ENCODE results near the gene CYP27B1. TPM values are rescaled to one million over a fixed set of nuclear protein-coding genes. Genes with fewer than 3 reads are reported as not detected.

CYP27B1 gene
- total and polyA plus RNA-seq, 8 donors, result 0.56 to 3.1 (median 1.4) TPM; not detected in 1

DNA sequence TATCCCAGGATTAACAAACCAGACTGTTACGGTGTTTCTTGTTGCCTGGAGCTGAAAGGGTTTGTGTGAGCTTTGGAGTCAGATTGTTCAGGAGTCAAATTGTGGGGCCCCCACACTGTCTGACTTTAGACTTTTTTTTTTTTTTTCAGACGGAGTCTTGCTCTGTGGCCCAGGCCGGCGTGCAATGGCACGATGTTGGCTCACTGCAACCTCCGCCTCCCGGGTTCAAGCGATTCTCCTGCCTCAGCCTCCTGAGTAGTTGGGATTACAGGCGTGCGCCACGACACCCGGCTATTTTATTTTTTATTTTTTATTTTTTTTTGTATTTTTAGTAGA is 16.6 kb upstream of the CYP27B1 start:
- H3K9me3 ChIP-seq, result no peaks in the 10 kb centered on the region
- 79 to 85% (median 81%) methylated on average over 12 of the region's 12 CpGs for WGBS, 5 donors
- intact Hi-C loops (cut with DNase I; ENCODE audit: low total_unique reads), result no loop called here
- peaks cover 8 to 32% (median 20%) of the 10 kb centered on the region in 4 donors for H3K4me1 ChIP-seq
- H3K27me3 ChIP-seq, result no peaks in the 10 kb centered on the region
- peaks cover 18 to 47% (median 46%) of the 10 kb centered on the region in 4 donors for H3K36me3 ChIP-seq
- TF ChIP-seq, protein P1, sequence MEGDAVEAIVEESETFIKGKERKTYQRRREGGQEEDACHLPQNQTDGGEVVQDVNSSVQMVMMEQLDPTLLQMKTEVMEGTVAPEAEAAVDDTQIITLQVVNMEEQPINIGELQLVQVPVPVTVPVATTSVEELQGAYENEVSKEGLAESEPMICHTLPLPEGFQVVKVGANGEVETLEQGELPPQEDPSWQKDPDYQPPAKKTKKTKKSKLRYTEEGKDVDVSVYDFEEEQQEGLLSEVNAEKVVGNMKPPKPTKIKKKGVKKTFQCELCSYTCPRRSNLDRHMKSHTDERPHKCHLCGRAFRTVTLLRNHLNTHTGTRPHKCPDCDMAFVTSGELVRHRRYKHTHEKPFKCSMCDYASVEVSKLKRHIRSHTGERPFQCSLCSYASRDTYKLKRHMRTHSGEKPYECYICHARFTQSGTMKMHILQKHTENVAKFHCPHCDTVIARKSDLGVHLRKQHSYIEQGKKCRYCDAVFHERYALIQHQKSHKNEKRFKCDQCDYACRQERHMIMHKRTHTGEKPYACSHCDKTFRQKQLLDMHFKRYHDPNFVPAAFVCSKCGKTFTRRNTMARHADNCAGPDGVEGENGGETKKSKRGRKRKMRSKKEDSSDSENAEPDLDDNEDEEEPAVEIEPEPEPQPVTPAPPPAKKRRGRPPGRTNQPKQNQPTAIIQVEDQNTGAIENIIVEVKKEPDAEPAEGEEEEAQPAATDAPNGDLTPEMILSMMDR (IDR thresholded peaks at IDR 0.05), result no peak
- TF ChIP-seq POLR2AphosphoS5 (IDR thresholded peaks at IDR 0.05) (no peak), POLR2A (IDR thresholded peaks at IDR 0.05) (no peak), EP300 (IDR thresholded peaks at IDR 0.05) (no peak)
- peak overlapping the region in 3 of 5 donors; percentile 76 to 85 (median 85) for H3K27ac ChIP-seq
- no peak for DNase-seq
- H3K4me3 ChIP-seq, result peak overlapping the region; percentile 76 to 99 (median 96)

DNA sequence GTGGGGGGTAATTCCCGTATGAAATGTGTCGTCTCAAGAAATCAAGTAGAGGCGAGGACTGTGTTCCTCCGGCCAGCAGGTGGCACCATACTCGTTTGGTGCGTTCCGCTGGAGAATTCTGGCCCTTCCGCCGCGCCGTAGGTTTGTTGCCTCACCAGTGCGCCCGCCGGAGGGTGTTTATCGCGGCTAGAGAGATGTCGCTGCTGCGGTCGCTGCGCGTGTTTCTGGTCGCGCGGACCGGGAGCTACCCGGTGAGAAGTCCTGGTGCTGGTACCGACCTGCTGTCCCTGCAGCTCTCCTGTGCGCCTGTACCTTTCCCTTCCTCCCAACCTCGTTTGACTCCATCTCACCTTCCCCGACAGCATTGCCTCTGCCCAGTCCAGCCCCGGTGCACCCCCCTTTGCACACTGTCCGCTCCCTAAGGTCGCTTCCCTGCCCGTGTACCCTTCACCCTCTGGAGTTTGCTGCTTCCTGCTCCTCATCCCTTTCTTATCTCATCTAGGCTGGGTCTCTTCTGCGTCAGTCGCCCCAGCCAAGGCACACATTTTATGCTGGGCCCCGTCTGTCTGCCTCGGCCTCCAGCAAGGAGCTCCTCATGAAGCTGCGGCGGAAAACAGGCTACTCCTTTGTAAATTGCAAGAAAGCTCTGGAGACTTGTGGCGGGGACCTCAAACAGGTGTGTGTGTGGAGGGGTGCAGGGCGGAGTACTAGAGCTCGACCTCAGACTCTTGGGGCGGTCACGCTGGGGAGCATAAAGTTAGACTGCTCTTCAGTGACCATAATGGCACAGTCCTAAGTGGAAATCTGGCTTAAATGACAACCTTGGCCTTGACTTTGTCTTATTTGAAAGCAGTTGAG is 16.0 kb upstream of the CYP27B1 start, which contains the start of gene TSFM:
Gene TSFM (plus strand): TSS at position 180 of the 858 bp plus-strand sequence. CDS start 15 bp downstream, at position 195.
- peak; percentile 96 to 98 for DNase-seq
- H3K4me1 ChIP-seq, result peaks cover 8 to 32% (median 20%) of the 10 kb centered on the region in 4 donors
- peak within 1 kb of the TSS; percentile 76 to 99 (median 96) for H3K4me3 ChIP-seq
- WGBS, 5 donors, result 0 to 1% (median 1%) methylated on average over 41 to 45 of the region's 45 CpGs
- peak within 1 kb of the TSS; percentile 43 to 85 (median 77) for H3K27ac ChIP-seq
- intact Hi-C loops (cut with DNase I; ENCODE audit: low total_unique reads), result no loop called here
- no peaks in the 10 kb centered on the region for H3K9me3 ChIP-seq
- TF ChIP-seq POLR2A (IDR thresholded peaks at IDR 0.05), result peak in 1 of 4 donors; percentile 5
- TF ChIP-seq, protein P1 (IDR thresholded peaks at IDR 0.05), result peak in 6 of 7 experiments; percentile 86 to 99 (median 90)
- peak; percentile 36 for TF ChIP-seq EP300 (IDR thresholded peaks at IDR 0.05)
- peak; percentile 92 to 98 (median 93) for TF ChIP-seq POLR2AphosphoS5 (IDR thresholded peaks at IDR 0.05)
- H3K36me3 ChIP-seq, result peaks cover 15 to 42% (median 40%) of the 10 kb centered on the region in 4 donors
- no peaks in the 10 kb centered on the region for H3K27me3 ChIP-seq

DNA sequence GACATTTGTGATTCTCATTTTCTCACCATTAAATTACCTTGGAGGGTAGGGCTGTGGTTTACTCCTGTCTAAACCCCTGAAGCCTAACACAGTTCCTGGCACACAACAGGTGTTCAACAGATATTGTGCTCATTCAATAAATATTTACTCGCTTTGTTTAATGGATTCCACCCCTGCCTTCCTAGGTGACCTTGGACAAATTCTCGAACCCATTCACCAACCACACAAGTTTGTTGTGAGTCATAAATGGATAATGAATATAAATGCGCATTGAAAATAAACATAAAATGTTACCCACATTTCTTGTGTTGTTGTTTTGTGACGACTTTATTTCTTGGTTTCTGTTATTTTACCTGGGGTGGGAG is 15.3 kb upstream of the CYP27B1 start:
- intact Hi-C loops (cut with DNase I; ENCODE audit: low total_unique reads), result no loop called here
- Histone ChIP-seq H3K9me3 (no peaks in the 10 kb centered on the region), H3K27ac (peak overlapping the region in 3 of 5 donors; percentile 77 to 85 (median 85)), H3K27me3 (no peaks in the 10 kb centered on the region), H3K36me3 (peaks cover 15 to 35% (median 34%) of the 10 kb centered on the region in 4 donors), H3K4me3 (peak overlapping the region; percentile 76 to 99 (median 96)), H3K4me1 (peaks cover 8 to 32% (median 20%) of the 10 kb centered on the region in 4 donors)
- peak in 1 of 2 donors; percentile 28 for DNase-seq
- WGBS, 5 donors, result 9 to 14% (median 10%) methylated on average over 4 of the region's 4 CpGs
- TF ChIP-seq, protein P1 (IDR thresholded peaks at IDR 0.05), result no peak
- TF ChIP-seq EP300 (IDR thresholded peaks at IDR 0.05) (no peak), POLR2AphosphoS5 (IDR thresholded peaks at IDR 0.05) (no peak)

- Histone ChIP-seq H3K27me3 (no peaks in the 10 kb centered on the region), H3K4me1 (peaks cover 8 to 32% (median 20%) of the 10 kb centered on the region in 4 donors), H3K4me3 (no peak overlapping the region), H3K27ac (peak overlapping the region in 2 of 5 donors; percentile 14 to 77), H3K36me3 (peaks cover 11 to 31% (median 29%) of the 10 kb centered on the region in 4 donors), H3K9me3 (no peaks in the 10 kb centered on the region)
- DNase-seq, result no peak
- 59 to 74% (median 66%) methylated on average over 2 of the region's 2 CpGs for whole genome bisulfite sequencing, 5 donors
- intact Hi-C loops (cut with DNase I; ENCODE audit: low total_unique reads), result no loop called here
- TF ChIP-seq, protein P1 (IDR thresholded peaks at IDR 0.05), result no peak
- TF ChIP-seq POLR2A (IDR thresholded peaks at IDR 0.05) (no peak), EP300 (IDR thresholded peaks at IDR 0.05) (no peak), POLR2AphosphoS5 (IDR thresholded peaks at IDR 0.05) (no peak)
These were observed 14.9 kb upstream of the CYP27B1 start for GRCh38 chr12:57781801-57782200.

All from stomach (tissue), 9 donors.